ENCODE results near the gene KRTDAP.

Gene KRTDAP

GRCh38 chr19:35490364-35490763 lies at the start of gene KRTDAP:
TSS of gene KRTDAP (minus strand) at chr19:35490464. CDS start at chr19:35490442, 22 bp downstream.
- no peak for DNase-seq (ENCODE audit: low spot score)

- no peak for DNase-seq (ENCODE audit: low spot score)
Observed at GRCh38 chr19:35539850-35540249, 49.6 kb upstream of the KRTDAP start.

GRCh38 chr19:35539314-35539713 lies 49.0 kb upstream of the KRTDAP start:
- DNase-seq (ENCODE audit: low spot score), result no peak

GRCh38 chr19:35534803-35535480 lies 44.7 kb upstream of the KRTDAP start:
- DNase-seq (ENCODE audit: low spot score), result no peak

- no peak for DNase-seq (ENCODE audit: low spot score)
Observed at GRCh38 chr19:35533822-35534392, 43.6 kb upstream of the KRTDAP start.

GRCh38 chr19:35533201-35533821 lies 43.0 kb upstream of the KRTDAP start, which contains the start of gene GAPDHS:
TSS of gene GAPDHS (plus strand) at chr19:35533456. CDS start at chr19:35533528, 72 bp downstream.
- DNase-seq (ENCODE audit: low spot score), result no peak

- no peak for DNase-seq (ENCODE audit: low spot score)
Observed at GRCh38 chr19:35531291-35531690, 41.0 kb upstream of the KRTDAP start.

- no peak for DNase-seq (ENCODE audit: low spot score)
Observed at GRCh38 chr19:35529241-35530218, 39.3 kb upstream of the KRTDAP start.

- DNase-seq (ENCODE audit: low spot score), result no peak
Observed at GRCh38 chr19:35528218-35529038, 38.2 kb upstream of the KRTDAP start, which contains the start of gene SBSN. TSS of gene SBSN (minus strand) at chr19:35528311. CDS start at chr19:35528281, 30 bp downstream.

GRCh38 chr19:35525873-35526272 lies 35.6 kb upstream of the KRTDAP start:
- DNase-seq (ENCODE audit: low spot score), result no peak

GRCh38 chr19:35524181-35524837 lies 34.0 kb upstream of the KRTDAP start:
- DNase-seq (ENCODE audit: low spot score), result no peak

- DNase-seq (ENCODE audit: low spot score), result no peak
Observed at GRCh38 chr19:35522745-35523327, 32.6 kb upstream of the KRTDAP start.

GRCh38 chr19:35521124-35521743 lies 31.0 kb upstream of the KRTDAP start:
- no peak for DNase-seq (ENCODE audit: low spot score)

GRCh38 chr19:35519291-35519690 lies 29.0 kb upstream of the KRTDAP start:
- peak; percentile 28 for DNase-seq (ENCODE audit: low spot score)

- no peak for DNase-seq (ENCODE audit: low spot score)
Observed at GRCh38 chr19:35518313-35518712, 28.0 kb upstream of the KRTDAP start.

- no peak for DNase-seq (ENCODE audit: low spot score)
Observed at GRCh38 chr19:35517342-35517741, 27.1 kb upstream of the KRTDAP start.

- no peak for DNase-seq (ENCODE audit: low spot score)
Observed at GRCh38 chr19:35516310-35516709, 26.0 kb upstream of the KRTDAP start.

- no peak for DNase-seq (ENCODE audit: low spot score)
Observed at GRCh38 chr19:35514282-35514809, 24.1 kb upstream of the KRTDAP start.

- no peak for DNase-seq (ENCODE audit: low spot score)
Observed at GRCh38 chr19:35513628-35514281, 23.5 kb upstream of the KRTDAP start, which contains the start of gene DMKN. TSS of gene DMKN (minus strand) at chr19:35513649. CDS start at chr19:35513475, 174 bp downstream.
